Fibroblast of lung (primary cell): Measurements from ENCODE around the gene FHL2. TPM values are rescaled to one million over a fixed set of nuclear protein-coding genes. Genes with fewer than 3 reads are reported as not detected.

ENCODE experiments used
- DNase-seq, 2 donors: peaks; one replicate each; pipeline versions ENCODE4 v3.0.0 to v3.0.0-alpha.2; 2010; ENCODE audit warnings: low read depth in 2 of 2
- H2AFZ ChIP-seq: 2 replicates; pipeline ENCODE4 v1.5.1; 2012; ENCODE audit warnings: low read length, control low read depth, inconsistent platforms
- H3K27ac ChIP-seq: 2 replicates; pipeline ENCODE4 v1.5.1; 2011; ENCODE audit warnings: low read length, control low read depth; ENCODE audit not compliant: insufficient read depth
- H3K27me3 ChIP-seq: 2 replicates; pipeline ENCODE4 v1.5.1; 2011; ENCODE audit warnings: mild to moderate bottlenecking, low read length; ENCODE audit not compliant: control insufficient read depth, insufficient read depth
- H3K36me3 ChIP-seq: 2 replicates; pipeline ENCODE4 v1.5.1; 2011; ENCODE audit warnings: low read length; ENCODE audit not compliant: control insufficient read depth, insufficient read depth
- H3K4me1 ChIP-seq: 2 replicates; pipeline ENCODE4 v1.5.1; 2011; ENCODE audit warnings: low read length; ENCODE audit not compliant: control insufficient read depth, insufficient read depth; ENCODE audit errors: extremely low read depth
- H3K4me2 ChIP-seq: 2 replicates; pipeline ENCODE4 v1.5.1; 2011; ENCODE audit warnings: low read length, control low read depth; ENCODE audit not compliant: insufficient read depth; ENCODE audit errors: extremely low read depth
- H3K4me3 ChIP-seq, 4 experiments: fragments of 200-600 bp in 1 of 4; sonication (generic) in 1 of 4; replicated peaks in 1 of 4; 2 replicates each; pipeline ENCODE4 v1.5.1; 2011 to 2016; ENCODE audit warnings: low read length in 4 of 4, low read depth in 3 of 4, mild to moderate bottlenecking in 3 of 4, control low read depth in 2 of 4, inconsistent platforms in 1 of 4, mixed read lengths in 1 of 4; ENCODE audit not compliant: insufficient read depth in 1 of 4; ENCODE audit errors: control extremely low read depth in 1 of 4
- H3K79me2 ChIP-seq: 2 replicates; pipeline ENCODE4 v1.5.1; 2012; ENCODE audit warnings: mild to moderate bottlenecking, low read length, inconsistent platforms; ENCODE audit not compliant: control insufficient read depth, insufficient read depth
- H3K9ac ChIP-seq: 2 replicates; pipeline ENCODE4 v1.5.1; 2011; ENCODE audit warnings: mild to moderate bottlenecking, low read length, control low read depth; ENCODE audit not compliant: insufficient read depth
- H3K9me3 ChIP-seq: 2 replicates; pipeline ENCODE4 v1.5.1; 2012; ENCODE audit warnings: low read depth, low read length; ENCODE audit not compliant: control insufficient read depth, insufficient read depth
- H4K20me1 ChIP-seq: 2 replicates; pipeline ENCODE4 v1.5.1; 2011; ENCODE audit warnings: low read length; ENCODE audit not compliant: control insufficient read depth, insufficient read depth; ENCODE audit errors: extremely low read depth
- EZH2 ChIP-seq: IDR thresholded peaks from 2 replicates; pipeline ENCODE4 v1.5.1; 2012; ENCODE audit warnings: low read length, control low read depth, mild to moderate bottlenecking; ENCODE audit errors: missing control alignments
- polyA plus RNA-seq, 2 donors: library from polyadenylated mRNA; depleted of rRNA in 1 of 2; stranded (reverse) in 1 of 2; unstranded in 1 of 2; fragments of >200 nt; gene quantifications; 2 replicates each; pipeline ENCODE4 v1.2.1, GENCODE V29; 2011 to 2012; ENCODE audit warnings: missing spikeins in 1 of 2
- total RNA-seq: library from RNA; depleted of rRNA; stranded (reverse); fragments of >200 nt; gene quantifications from 2 replicates; pipeline ENCODE4 v1.2.1, GENCODE V29; 2014
- TF ChIP-seq, protein P1 (sequence below), 2 donors: IDR thresholded peaks in 1 of 2; conservative IDR thresholded peaks in 1 of 2; 1 replicate in 1 of 2; 2 replicates in 1 of 2; pipeline ENCODE4 v1.5.1; 2011 to 2012; ENCODE audit warnings: low read length in 2 of 2, control low read depth in 1 of 2, inconsistent platforms in 1 of 2, low read depth in 1 of 2, mild to moderate bottlenecking in 1 of 2

FHL2 gene
- total and polyA plus RNA-seq, 2 donors (not counting 1 experiment from before 2014, with no cell fraction given): 144 to 421 TPM

DNA sequence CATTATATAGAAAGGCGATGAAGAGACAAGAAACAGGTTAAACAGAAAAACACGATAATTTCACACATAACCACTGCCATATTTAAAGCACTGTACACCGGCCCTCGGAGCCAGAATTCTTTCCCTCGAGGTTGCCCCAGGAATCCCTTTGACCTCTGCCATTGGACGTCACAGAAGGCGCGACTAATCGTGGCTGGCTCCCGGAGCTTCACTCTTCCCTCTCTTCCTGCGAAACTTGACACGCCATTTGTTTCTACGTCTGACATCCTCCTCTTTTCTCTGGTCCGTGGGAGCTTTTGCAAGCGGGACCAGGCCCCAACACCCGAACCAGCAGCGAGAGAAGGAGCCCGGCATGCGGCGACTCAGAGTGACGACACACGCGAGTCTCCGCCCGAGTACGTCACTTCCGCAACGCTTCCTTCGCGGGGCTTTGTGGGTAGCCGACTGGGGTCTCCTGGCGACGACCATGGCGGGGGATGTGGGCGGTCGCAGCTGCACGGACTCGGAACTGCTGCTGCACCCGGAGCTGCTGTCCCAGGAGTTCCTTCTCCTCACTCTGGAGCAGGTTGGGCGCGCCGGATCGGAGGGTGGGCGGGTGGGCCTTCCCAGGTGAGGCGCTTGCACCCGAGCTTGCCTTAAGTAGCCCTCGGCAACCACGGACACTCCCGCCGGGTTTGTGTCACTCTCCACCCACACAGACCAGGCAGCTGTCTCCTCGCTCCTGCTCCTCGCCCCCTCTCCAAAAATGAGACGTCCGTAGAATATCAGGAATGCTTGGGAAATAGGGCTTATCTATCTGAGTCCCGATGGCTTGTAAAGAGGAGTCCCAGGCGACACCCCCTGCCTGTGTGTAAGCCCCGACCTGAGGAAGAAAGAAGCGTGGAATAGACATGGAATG, 61.5 kb downstream of the FHL2 start, which contains the start of gene C2orf49:
Gene C2orf49, plus strand, starts transcription at position 419 of the 898 bp plus-strand sequence. Its CDS starts 48 bp downstream, at position 467.
- peak within 1 kb of the TSS; percentile 99 for H3K9ac ChIP-seq
- peak; percentile 81 to 86 for DNase-seq
- H2AFZ ChIP-seq: peak within 1 kb of the TSS; percentile 99
- H4K20me1 ChIP-seq: no peaks in the 10 kb centered on the region
- no peaks in the 10 kb centered on the region for H3K36me3 ChIP-seq
- TF ChIP-seq EZH2: no peak
- TF ChIP-seq, protein P1, sequence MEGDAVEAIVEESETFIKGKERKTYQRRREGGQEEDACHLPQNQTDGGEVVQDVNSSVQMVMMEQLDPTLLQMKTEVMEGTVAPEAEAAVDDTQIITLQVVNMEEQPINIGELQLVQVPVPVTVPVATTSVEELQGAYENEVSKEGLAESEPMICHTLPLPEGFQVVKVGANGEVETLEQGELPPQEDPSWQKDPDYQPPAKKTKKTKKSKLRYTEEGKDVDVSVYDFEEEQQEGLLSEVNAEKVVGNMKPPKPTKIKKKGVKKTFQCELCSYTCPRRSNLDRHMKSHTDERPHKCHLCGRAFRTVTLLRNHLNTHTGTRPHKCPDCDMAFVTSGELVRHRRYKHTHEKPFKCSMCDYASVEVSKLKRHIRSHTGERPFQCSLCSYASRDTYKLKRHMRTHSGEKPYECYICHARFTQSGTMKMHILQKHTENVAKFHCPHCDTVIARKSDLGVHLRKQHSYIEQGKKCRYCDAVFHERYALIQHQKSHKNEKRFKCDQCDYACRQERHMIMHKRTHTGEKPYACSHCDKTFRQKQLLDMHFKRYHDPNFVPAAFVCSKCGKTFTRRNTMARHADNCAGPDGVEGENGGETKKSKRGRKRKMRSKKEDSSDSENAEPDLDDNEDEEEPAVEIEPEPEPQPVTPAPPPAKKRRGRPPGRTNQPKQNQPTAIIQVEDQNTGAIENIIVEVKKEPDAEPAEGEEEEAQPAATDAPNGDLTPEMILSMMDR (conservative IDR thresholded peaks at IDR 0.05 in 1 of 2, IDR thresholded peaks at IDR 0.05 in 1 of 2; ENCODE audit: low read depth in 1 of 2, low read length in 2 of 2): no peak
- H3K27ac ChIP-seq: peak within 1 kb of the TSS; percentile 100
- no peaks in the 10 kb centered on the region for H3K27me3 ChIP-seq
- peaks cover 27% of the 10 kb centered on the region for H3K79me2 ChIP-seq
- H3K4me1 ChIP-seq: no peaks in the 10 kb centered on the region
- peak within 1 kb of the TSS; percentile 89 for H3K4me2 ChIP-seq
- H3K4me3 ChIP-seq: peak within 1 kb of the TSS; percentile 71 to 95 (median 84)
- H3K9me3 ChIP-seq: no peaks in the 10 kb centered on the region

DNA sequence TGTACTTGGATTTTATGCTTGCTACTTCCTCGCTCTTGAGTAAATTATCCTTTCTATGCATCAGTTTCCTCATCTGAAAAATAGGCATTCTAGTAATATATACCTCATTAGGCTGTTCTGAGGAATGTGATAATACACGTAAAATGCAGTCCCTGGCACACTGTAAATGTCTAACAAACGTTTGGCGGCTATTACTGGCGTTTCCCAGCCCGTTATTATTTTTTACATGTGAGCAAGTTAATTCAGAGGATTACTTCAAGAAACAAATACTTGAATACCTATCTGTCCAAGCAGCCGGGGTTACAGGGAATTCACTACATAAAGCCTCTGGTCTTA, 62.1 kb downstream of the FHL2 start:
- H3K79me2 ChIP-seq: peaks cover 27% of the 10 kb centered on the region
- H4K20me1 ChIP-seq: no peaks in the 10 kb centered on the region
- no peaks in the 10 kb centered on the region for H3K4me1 ChIP-seq
- H3K4me2 ChIP-seq: peak overlapping the region; percentile 85
- no peak for TF ChIP-seq EZH2
- H3K9ac ChIP-seq: peak overlapping the region; percentile 99
- H2AFZ ChIP-seq: peak overlapping the region; percentile 99
- H3K9me3 ChIP-seq: no peaks in the 10 kb centered on the region
- H3K27me3 ChIP-seq: no peaks in the 10 kb centered on the region
- H3K27ac ChIP-seq: peak overlapping the region; percentile 100
- H3K36me3 ChIP-seq: no peaks in the 10 kb centered on the region
- no peak for DNase-seq
- peak overlapping the region; percentile 71 to 95 (median 84) for H3K4me3 ChIP-seq

DNA sequence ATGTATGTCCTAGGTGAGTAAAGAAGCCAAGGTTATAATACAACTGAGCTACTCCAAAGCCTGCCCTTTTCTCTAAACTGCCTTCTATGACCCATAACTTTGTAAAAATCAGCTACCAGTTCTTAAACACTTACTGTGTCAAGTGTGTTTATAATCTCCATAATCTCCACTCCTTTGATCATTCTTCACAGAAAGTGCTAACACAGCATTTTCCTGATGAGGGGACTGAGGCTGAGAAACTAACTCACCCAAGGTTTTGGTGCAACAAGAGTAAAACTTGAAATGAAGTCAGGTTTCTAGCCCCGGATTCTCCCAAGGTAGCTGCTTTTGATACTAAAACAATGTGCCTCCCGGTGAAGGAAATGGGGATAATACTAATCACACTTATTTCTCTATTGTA, 63.4 kb downstream of the FHL2 start:
- Histone ChIP-seq H3K4me1 (no peaks in the 10 kb centered on the region), H3K79me2 (peaks cover 27% of the 10 kb centered on the region), H3K36me3 (no peaks in the 10 kb centered on the region), H3K9me3 (no peaks in the 10 kb centered on the region), H4K20me1 (no peaks in the 10 kb centered on the region), H3K27me3 (no peaks in the 10 kb centered on the region), H3K9ac (no peak overlapping the region), H2AFZ (no peak overlapping the region), H3K4me3 (no peak overlapping the region), H3K27ac (no peak overlapping the region), H3K4me2 (no peak overlapping the region)
- DNase-seq: no peak
- TF ChIP-seq, protein P1 (conservative IDR thresholded peaks at IDR 0.05 in 1 of 2, IDR thresholded peaks at IDR 0.05 in 1 of 2; ENCODE audit: low read depth in 1 of 2, low read length in 2 of 2): no peak
- TF ChIP-seq EZH2: no peak
